ENCODE measurements around the gene COPS9. TPM values are rescaled to one million over a fixed set of nuclear protein-coding genes. Genes with fewer than 3 reads are reported as not detected.

Gene COPS9
- total RNA-seq, 4 donors from 2014 or later, result 13.1 to 124 (median 72.1) TPM

DNA sequence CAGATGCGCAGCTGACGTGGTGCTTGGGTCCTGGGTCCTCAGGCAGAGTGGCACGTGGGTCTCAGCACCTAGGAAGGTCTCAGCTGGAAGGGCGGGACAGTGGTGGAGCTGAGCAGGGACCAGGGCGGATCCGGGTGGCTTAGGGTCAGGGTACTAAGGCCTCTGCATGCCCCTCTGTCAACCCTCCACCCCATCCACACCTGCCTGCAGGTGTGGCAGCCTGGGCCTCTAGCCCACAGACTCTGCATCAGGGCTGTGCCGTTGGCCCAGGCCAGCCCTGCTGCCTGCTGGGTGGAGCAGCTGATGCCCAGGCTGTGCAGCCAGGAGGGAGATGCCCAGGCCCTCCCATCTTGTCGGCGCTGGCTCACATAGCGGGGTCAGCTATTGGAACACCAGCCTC lies 28.9 kb upstream of the COPS9 start:
- no peaks in the 10 kb centered on the region for H3K4me1 ChIP-seq
- no peak for DNase-seq
- in situ Hi-C loops (cut with MboI; ENCODE audit: low pct_ligation_motif_present in 1 of 4, low pct_unique_long_range_greater_than_20kb in 1 of 4, low sequenced_read_pairs in 3 of 4) (no loop called here), intact Hi-C loops (cut with DNase I; ENCODE audit: low total_unique reads) (no loop called here)
- H3K9me3 ChIP-seq, result no peaks in the 10 kb centered on the region
- peaks cover 3% of the 10 kb centered on the region for H3K27me3 ChIP-seq
- H3K27ac ChIP-seq, result no peak overlapping the region
- TF ChIP-seq EP300 (IDR thresholded peaks at IDR 0.05; ENCODE audit: low read depth), result no peak
- no peak for TF ChIP-seq POLR2AphosphoS5 (IDR thresholded peaks at IDR 0.05)
- TF ChIP-seq CTCF (IDR thresholded peaks at IDR 0.05), result no peak
- no peak for TF ChIP-seq POLR2A (IDR thresholded peaks at IDR 0.05)
- no peaks in the 10 kb centered on the region for H3K36me3 ChIP-seq
- 60 to 86% methylated on average over 1 to 10 of the region's 10 CpGs for WGBS, 2 donors (ENCODE audit: low coverage in 1 of 2)
- H3K4me3 ChIP-seq, result no peak overlapping the region

- H3K4me3 ChIP-seq, result no peak overlapping the region
- no peaks in the 10 kb centered on the region for H3K9me3 ChIP-seq
- no peak overlapping the region for H3K27ac ChIP-seq
- in situ Hi-C loops (cut with MboI; ENCODE audit: low pct_ligation_motif_present in 1 of 4, low pct_unique_long_range_greater_than_20kb in 1 of 4, low sequenced_read_pairs in 3 of 4), result no loop called here
- TF ChIP-seq POLR2AphosphoS5 (IDR thresholded peaks at IDR 0.05) (no peak), CTCF (IDR thresholded peaks at IDR 0.05) (no peak), EP300 (IDR thresholded peaks at IDR 0.05; ENCODE audit: low read depth) (no peak), POLR2A (IDR thresholded peaks at IDR 0.05) (no peak)
- intact Hi-C loops (cut with DNase I; ENCODE audit: low total_unique reads), result no loop called here
- no peak for DNase-seq
- 70% methylated on average over 5 of the region's 5 CpGs; no CpG with 5 or more reads in 1 of the 2 donors for WGBS, 2 donors (ENCODE audit: low coverage in 1 of 2)
- no peaks in the 10 kb centered on the region for H3K4me1 ChIP-seq
- no peaks in the 10 kb centered on the region for H3K36me3 ChIP-seq
- peaks cover 3% of the 10 kb centered on the region for H3K27me3 ChIP-seq
Measured at GRCh38 chr2:240164586-240164985, 28.5 kb upstream of the COPS9 start.

DNA sequence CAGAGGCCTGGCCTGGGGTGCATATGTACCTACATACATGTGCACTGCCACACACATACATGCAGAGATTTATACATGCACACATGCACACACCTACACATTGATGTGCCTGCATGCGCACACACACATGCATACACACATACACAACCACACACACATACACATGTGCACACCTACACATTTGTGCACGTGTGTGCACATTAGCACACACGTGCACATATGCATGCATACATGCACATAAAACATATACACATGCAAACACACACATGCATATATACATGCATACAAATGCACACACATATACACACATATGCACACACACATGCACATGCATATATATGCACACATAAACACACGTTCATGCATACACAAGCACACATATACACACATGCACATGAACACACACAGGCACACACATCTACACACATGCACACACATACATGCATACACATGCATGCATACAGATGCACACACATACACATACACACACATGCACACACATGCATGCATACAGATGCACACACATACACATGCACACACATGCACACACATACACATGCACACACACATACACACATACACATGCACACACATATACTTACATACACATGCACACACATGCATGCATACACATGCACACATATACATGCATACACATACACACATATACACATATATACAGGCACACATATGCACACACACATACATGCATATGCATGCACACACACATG lies 27.9 kb upstream of the COPS9 start:
- no peaks in the 10 kb centered on the region for H3K9me3 ChIP-seq
- no peak for DNase-seq
- no peak overlapping the region for H3K27ac ChIP-seq
- intact Hi-C loops (cut with DNase I; ENCODE audit: low total_unique reads) (no loop called here), in situ Hi-C loops (cut with MboI; ENCODE audit: low pct_ligation_motif_present in 1 of 4, low pct_unique_long_range_greater_than_20kb in 1 of 4, low sequenced_read_pairs in 3 of 4) (no loop called here)
- H3K27me3 ChIP-seq, result peaks cover 3% of the 10 kb centered on the region
- H3K36me3 ChIP-seq, result no peaks in the 10 kb centered on the region
- no peaks in the 10 kb centered on the region for H3K4me1 ChIP-seq
- H3K4me3 ChIP-seq, result no peak overlapping the region
- WGBS, 2 donors (ENCODE audit: low coverage in 1 of 2), result 60 to 87% methylated on average over 1 to 4 of the region's 4 CpGs
- no peak for TF ChIP-seq EP300 (IDR thresholded peaks at IDR 0.05; ENCODE audit: low read depth)
- no peak for TF ChIP-seq POLR2A (IDR thresholded peaks at IDR 0.05)
- no peak for TF ChIP-seq POLR2AphosphoS5 (IDR thresholded peaks at IDR 0.05)
- no peak for TF ChIP-seq CTCF (IDR thresholded peaks at IDR 0.05)

DNA sequence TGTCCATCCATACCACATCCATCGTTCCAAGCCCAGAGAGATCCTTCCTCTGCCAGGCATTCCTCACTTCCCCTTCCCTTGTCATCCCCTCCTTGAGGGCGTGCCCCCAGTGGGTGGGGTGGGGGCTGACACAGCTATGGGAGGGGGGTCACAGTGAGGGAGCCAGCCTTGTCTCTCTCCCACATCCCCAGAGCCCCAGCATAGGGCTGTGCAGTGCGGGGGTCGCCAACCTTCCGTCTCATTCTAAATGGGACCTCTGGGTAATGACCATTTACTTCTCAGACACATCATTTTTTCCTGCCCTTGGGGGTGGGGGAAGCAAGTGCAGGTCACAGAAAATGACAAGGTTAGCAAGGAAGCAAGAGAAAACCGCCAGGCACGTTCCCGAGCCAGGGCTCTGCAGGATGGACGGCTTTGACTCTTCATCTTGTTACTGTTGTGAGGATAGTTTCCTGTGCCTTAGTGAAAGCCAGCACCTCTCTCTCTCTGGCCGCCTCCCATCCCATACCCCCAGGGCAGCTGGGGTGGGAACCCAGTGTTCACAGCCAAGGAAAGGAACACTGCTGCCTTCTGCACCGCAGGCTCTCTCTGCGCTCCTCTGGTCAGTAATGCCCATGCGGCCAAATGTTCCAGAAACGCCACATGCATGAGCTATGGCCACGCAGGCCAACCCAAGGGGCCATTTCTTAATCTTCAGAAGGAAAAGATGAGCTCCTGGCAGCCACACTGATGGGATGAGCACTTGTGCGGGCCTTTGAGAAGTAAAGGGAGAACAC lies 27.0 kb upstream of the COPS9 start:
- WGBS, 2 donors (ENCODE audit: low coverage in 1 of 2), result 74 to 92% methylated on average over 4 to 16 of the region's 16 CpGs
- intact Hi-C loops (cut with DNase I; ENCODE audit: low total_unique reads) (no loop called here), in situ Hi-C loops (cut with MboI; ENCODE audit: low pct_ligation_motif_present in 1 of 4, low pct_unique_long_range_greater_than_20kb in 1 of 4, low sequenced_read_pairs in 3 of 4) (no loop called here)
- Histone ChIP-seq H3K36me3 (no peaks in the 10 kb centered on the region), H3K9me3 (no peaks in the 10 kb centered on the region), H3K27me3 (peaks cover 3% of the 10 kb centered on the region), H3K27ac (no peak overlapping the region), H3K4me1 (no peaks in the 10 kb centered on the region), H3K4me3 (no peak overlapping the region)
- TF ChIP-seq POLR2A (IDR thresholded peaks at IDR 0.05) (no peak), POLR2AphosphoS5 (IDR thresholded peaks at IDR 0.05) (no peak), CTCF (IDR thresholded peaks at IDR 0.05) (no peak), EP300 (IDR thresholded peaks at IDR 0.05; ENCODE audit: low read depth) (no peak)
- DNase-seq, result no peak

All from transverse colon (tissue), 4 donors.